ENCODE data around the gene EARS2.

Gene EARS2

DNA sequence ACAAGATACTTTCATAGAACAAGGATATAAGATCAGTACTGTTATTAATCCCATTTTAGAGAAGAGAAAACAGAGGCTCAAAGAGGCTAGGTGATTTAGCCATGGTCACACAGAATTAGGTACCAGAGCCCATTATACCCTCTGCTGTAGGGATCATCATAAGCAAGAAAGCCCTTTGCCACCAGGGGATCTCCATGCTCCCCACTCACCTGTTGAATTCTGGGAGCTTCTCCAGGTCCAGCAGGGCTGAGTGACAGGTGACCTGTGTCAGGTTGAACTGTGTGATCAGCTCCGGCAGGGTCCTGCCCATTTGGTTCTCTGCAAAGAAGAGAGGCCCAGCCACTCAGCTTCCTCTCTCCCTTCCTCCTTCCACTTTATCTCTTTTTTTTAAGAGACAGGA is 24.7 kb downstream of the EARS2 start:
- Histone ChIP-seq H3K27ac (ENCODE audit: low read depth, low read length) (no peak overlapping the region), H2AFZ (ENCODE audit: low read depth, low read length, severe bottlenecking) (no peak overlapping the region), H3K9me2 (replicated peaks; ENCODE audit: insufficient read depth, low read length) (no peaks in the 10 kb centered on the region), H3K9ac (ENCODE audit: low read length) (no peak overlapping the region), H3K9me3 (ENCODE audit: insufficient read depth, low read length) (no peaks in the 10 kb centered on the region), H3K36me3 (ENCODE audit: low read length) (0 out of 2 replicates have a peak, but pooled peaks cover 3% of the 10 kb centered on the region), H3K27me3 (ENCODE audit: low read length) (no peaks in the 10 kb centered on the region), H3K79me2 (ENCODE audit: insufficient read depth, low read length) (no peaks in the 10 kb centered on the region), H3F3A (ENCODE audit: insufficient read depth) (no peaks in the 10 kb centered on the region), H4K20me1 (ENCODE audit: low read depth, low read length) (no peaks in the 10 kb centered on the region), H3K4me3 (ENCODE audit: insufficient read depth, low read length, poor library complexity, severe bottlenecking) (no peak overlapping the region), H3K4me2 (ENCODE audit: low read depth, low read length, poor library complexity, severe bottlenecking) (no peak overlapping the region)
- TF ChIP-seq, protein P1, sequence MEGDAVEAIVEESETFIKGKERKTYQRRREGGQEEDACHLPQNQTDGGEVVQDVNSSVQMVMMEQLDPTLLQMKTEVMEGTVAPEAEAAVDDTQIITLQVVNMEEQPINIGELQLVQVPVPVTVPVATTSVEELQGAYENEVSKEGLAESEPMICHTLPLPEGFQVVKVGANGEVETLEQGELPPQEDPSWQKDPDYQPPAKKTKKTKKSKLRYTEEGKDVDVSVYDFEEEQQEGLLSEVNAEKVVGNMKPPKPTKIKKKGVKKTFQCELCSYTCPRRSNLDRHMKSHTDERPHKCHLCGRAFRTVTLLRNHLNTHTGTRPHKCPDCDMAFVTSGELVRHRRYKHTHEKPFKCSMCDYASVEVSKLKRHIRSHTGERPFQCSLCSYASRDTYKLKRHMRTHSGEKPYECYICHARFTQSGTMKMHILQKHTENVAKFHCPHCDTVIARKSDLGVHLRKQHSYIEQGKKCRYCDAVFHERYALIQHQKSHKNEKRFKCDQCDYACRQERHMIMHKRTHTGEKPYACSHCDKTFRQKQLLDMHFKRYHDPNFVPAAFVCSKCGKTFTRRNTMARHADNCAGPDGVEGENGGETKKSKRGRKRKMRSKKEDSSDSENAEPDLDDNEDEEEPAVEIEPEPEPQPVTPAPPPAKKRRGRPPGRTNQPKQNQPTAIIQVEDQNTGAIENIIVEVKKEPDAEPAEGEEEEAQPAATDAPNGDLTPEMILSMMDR (IDR thresholded peaks at IDR 0.05; ENCODE audit: insufficient read depth, low read length, poor library complexity, severe bottlenecking), result no peak
- TF ChIP-seq EZH2phosphoT487 (conservative IDR thresholded peaks at IDR 0.05; ENCODE audit: low read length), result no peak

- Histone ChIP-seq H3K27ac (ENCODE audit: low read depth, low read length) (no peak overlapping the region), H3K4me2 (ENCODE audit: low read depth, low read length, poor library complexity, severe bottlenecking) (no peak overlapping the region), H3K4me3 (ENCODE audit: insufficient read depth, low read length, poor library complexity, severe bottlenecking) (no peak overlapping the region), H4K20me1 (ENCODE audit: low read depth, low read length) (no peaks in the 10 kb centered on the region), H3F3A (ENCODE audit: insufficient read depth) (no peaks in the 10 kb centered on the region), H2AFZ (ENCODE audit: low read depth, low read length, severe bottlenecking) (no peak overlapping the region), H3K9me2 (replicated peaks; ENCODE audit: insufficient read depth, low read length) (no peaks in the 10 kb centered on the region), H3K9ac (ENCODE audit: low read length) (no peak overlapping the region), H3K9me3 (ENCODE audit: insufficient read depth, low read length) (no peaks in the 10 kb centered on the region), H3K79me2 (ENCODE audit: insufficient read depth, low read length) (no peaks in the 10 kb centered on the region), H3K36me3 (ENCODE audit: low read length) (0 out of 2 replicates have a peak, but pooled peaks cover 3% of the 10 kb centered on the region), H3K27me3 (ENCODE audit: low read length) (no peaks in the 10 kb centered on the region)
- TF ChIP-seq EZH2phosphoT487 (conservative IDR thresholded peaks at IDR 0.05; ENCODE audit: low read length), result no peak
- TF ChIP-seq, protein P1 (IDR thresholded peaks at IDR 0.05; ENCODE audit: insufficient read depth, low read length, poor library complexity, severe bottlenecking), result no peak
Measured at GRCh38 chr16:23530062-23530461, 27.1 kb downstream of the EARS2 start.

DNA sequence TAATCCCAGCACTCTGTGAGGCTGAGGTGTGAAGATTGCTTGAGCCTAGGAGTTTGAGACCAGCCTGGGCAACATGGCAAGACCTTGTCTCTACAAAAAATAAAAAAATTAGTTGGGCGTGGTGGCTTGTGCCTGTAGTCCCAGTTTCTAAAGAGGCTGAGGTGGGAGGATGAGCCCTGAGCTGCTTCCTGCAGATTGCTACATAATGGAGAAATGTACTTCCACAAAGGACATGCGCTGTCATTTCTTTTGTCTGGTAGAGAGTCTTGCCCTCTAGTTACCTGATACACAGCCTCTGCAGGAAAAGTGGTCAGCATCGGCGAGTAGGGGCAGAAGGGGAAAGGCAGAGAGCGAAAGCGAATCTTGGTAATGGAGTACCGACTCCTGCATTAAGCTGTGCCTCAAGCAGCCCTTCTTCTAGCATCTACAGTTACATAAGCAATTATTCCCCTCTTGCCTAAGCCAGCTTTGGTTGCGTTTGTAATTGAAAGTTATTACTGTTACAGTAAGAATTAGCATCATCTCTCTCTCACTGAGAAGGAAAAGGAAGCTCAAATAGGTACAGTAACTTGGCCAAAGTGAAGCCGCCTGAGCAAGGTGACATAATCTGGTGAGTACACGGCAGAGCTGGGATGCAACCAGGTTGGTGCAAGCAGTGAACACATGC is 28.4 kb downstream of the EARS2 start:
- no peaks in the 10 kb centered on the region for H3K9me3 ChIP-seq (ENCODE audit: insufficient read depth, low read length)
- TF ChIP-seq EZH2phosphoT487 (conservative IDR thresholded peaks at IDR 0.05; ENCODE audit: low read length), result no peak
- H4K20me1 ChIP-seq (ENCODE audit: low read depth, low read length), result no peaks in the 10 kb centered on the region
- H3K27ac ChIP-seq (ENCODE audit: low read depth, low read length), result no peak overlapping the region
- no peak overlapping the region for H2AFZ ChIP-seq (ENCODE audit: low read depth, low read length, severe bottlenecking)
- H3K36me3 ChIP-seq (ENCODE audit: low read length), result no peaks in the 10 kb centered on the region
- H3K4me2 ChIP-seq (ENCODE audit: low read depth, low read length, poor library complexity, severe bottlenecking), result no peak overlapping the region
- no peak overlapping the region for H3K4me3 ChIP-seq (ENCODE audit: insufficient read depth, low read length, poor library complexity, severe bottlenecking)
- no peaks in the 10 kb centered on the region for H3K79me2 ChIP-seq (ENCODE audit: insufficient read depth, low read length)
- no peak overlapping the region for H3K9ac ChIP-seq (ENCODE audit: low read length)
- H3K27me3 ChIP-seq (ENCODE audit: low read length), result no peaks in the 10 kb centered on the region
- H3F3A ChIP-seq (ENCODE audit: insufficient read depth), result 0 out of 2 replicates have a peak, but pooled peaks cover 2% of the 10 kb centered on the region
- no peaks in the 10 kb centered on the region for H3K9me2 ChIP-seq (replicated peaks; ENCODE audit: insufficient read depth, low read length)

DNA sequence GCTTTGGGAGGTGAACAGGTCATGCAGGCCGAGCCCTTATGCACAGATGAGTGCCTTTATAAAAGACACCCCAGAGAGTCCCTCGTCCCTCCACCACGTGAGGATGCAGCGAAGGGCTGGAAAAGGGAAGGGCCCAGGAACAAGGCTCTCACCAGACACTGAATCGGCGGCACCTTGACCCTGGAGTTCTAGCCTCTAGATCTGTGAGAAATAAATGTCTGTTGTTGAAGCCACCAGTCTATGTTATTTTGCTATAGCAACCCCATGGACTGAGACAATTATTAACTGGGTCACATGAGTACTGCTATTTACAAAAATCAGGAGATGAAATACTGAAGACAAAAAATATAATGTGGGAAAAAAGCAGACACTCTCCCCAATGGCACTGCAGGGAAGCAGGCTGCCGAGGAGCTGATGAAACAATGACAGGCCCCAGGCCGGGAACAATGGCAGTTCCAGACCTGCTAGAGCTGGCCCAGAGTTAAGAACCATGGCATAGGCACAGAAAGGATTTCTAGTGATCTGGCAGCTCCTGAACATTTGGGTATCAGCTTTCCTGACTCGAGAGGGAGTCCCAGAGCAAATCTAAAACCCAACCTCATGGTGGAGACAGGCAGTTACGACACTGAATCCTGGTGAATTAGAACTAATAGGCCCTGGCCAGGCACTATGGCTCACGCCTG is 29.0 kb downstream of the EARS2 start:
- Histone ChIP-seq H3K36me3 (ENCODE audit: low read length) (no peaks in the 10 kb centered on the region), H3K27me3 (ENCODE audit: low read length) (no peaks in the 10 kb centered on the region), H3K79me2 (ENCODE audit: insufficient read depth, low read length) (no peaks in the 10 kb centered on the region), H3K4me3 (ENCODE audit: insufficient read depth, low read length, poor library complexity, severe bottlenecking) (no peak overlapping the region), H3F3A (ENCODE audit: insufficient read depth) (peaks cover 6% of the 10 kb centered on the region; the same call in 1 of the 2 replicates), H4K20me1 (ENCODE audit: low read depth, low read length) (no peaks in the 10 kb centered on the region), H3K9me2 (replicated peaks; ENCODE audit: insufficient read depth, low read length) (no peaks in the 10 kb centered on the region), H3K4me2 (ENCODE audit: low read depth, low read length, poor library complexity, severe bottlenecking) (no peak overlapping the region), H3K9ac (ENCODE audit: low read length) (no peak overlapping the region), H3K27ac (ENCODE audit: low read depth, low read length) (no peak overlapping the region), H3K9me3 (ENCODE audit: insufficient read depth, low read length) (no peaks in the 10 kb centered on the region), H2AFZ (ENCODE audit: low read depth, low read length, severe bottlenecking) (no peak overlapping the region)
- TF ChIP-seq EZH2phosphoT487 (conservative IDR thresholded peaks at IDR 0.05; ENCODE audit: low read length), result no peak
- TF ChIP-seq, protein P1 (IDR thresholded peaks at IDR 0.05; ENCODE audit: insufficient read depth, low read length, poor library complexity, severe bottlenecking), result no peak
